H9 (cell line): ENCODE data around the gene ETFA. TPM values are rescaled to one million over a fixed set of nuclear protein-coding genes. Genes with fewer than 3 reads are reported as not detected.

ENCODE experiments used
- DNase-seq: peaks from one replicate; pipeline ENCODE4 v3.0.0-alpha.2; 2017
- H2AFZ ChIP-seq: one replicate; pipeline ENCODE4 v1.6.1; 2013; ENCODE audit warnings: mild to moderate bottlenecking, low read length, control low read depth, moderate library complexity
- H2AK5ac ChIP-seq: 2 replicates; pipeline ENCODE4 v1.6.1; 2013; ENCODE audit warnings: low read length, control low read depth, mixed read lengths; ENCODE audit not compliant: insufficient read length
- H2BK120ac ChIP-seq: one replicate; pipeline ENCODE4 v1.6.1; 2013; ENCODE audit warnings: low read depth, mild to moderate bottlenecking, low read length, control low read depth, inconsistent platforms; ENCODE audit not compliant: poor library complexity, severe bottlenecking
- H2BK12ac ChIP-seq: 2 replicates; pipeline ENCODE4 v1.6.1; 2013; ENCODE audit warnings: low read length, control low read depth, mixed read lengths, low read depth; ENCODE audit not compliant: insufficient read length
- H2BK15ac ChIP-seq: 2 replicates; pipeline ENCODE4 v1.6.1; 2013; ENCODE audit warnings: low read depth, low read length, control low read depth
- H2BK20ac ChIP-seq: one replicate; pipeline ENCODE4 v1.6.1; 2013; ENCODE audit warnings: low read depth, mild to moderate bottlenecking, low read length, control low read depth, inconsistent platforms; ENCODE audit not compliant: poor library complexity, severe bottlenecking
- H2BK5ac ChIP-seq: 2 replicates; pipeline ENCODE4 v1.6.1; 2013; ENCODE audit warnings: low read length, control low read depth, mixed read lengths; ENCODE audit not compliant: insufficient read length
- H3K14ac ChIP-seq: 2 replicates; pipeline ENCODE4 v1.6.1; 2013; ENCODE audit warnings: low read length, control low read depth; ENCODE audit not compliant: insufficient read depth
- H3K18ac ChIP-seq: 2 replicates; pipeline ENCODE4 v1.6.1; 2013; ENCODE audit warnings: low read depth, mild to moderate bottlenecking, mixed read lengths, low read length, control low read depth; ENCODE audit not compliant: insufficient read length
- H3K23ac ChIP-seq: 2 replicates; pipeline ENCODE4 v1.6.1; 2013; ENCODE audit warnings: low read length, control low read depth, mixed read lengths, low read depth; ENCODE audit not compliant: insufficient read length
- H3K23me2 ChIP-seq: 2 replicates; pipeline ENCODE4 v1.6.1; 2013; ENCODE audit warnings: low read depth, mild to moderate bottlenecking, mixed read lengths, low read length, control low read depth; ENCODE audit not compliant: insufficient read length, poor library complexity, severe bottlenecking
- H3K27ac ChIP-seq: 2 replicates; pipeline ENCODE4 v1.5.1; 2013; ENCODE audit warnings: low read length, control low read depth, mixed read lengths, low read depth; ENCODE audit not compliant: insufficient read length
- H3K27me3 ChIP-seq: 2 replicates; pipeline ENCODE4 v1.6.1; 2013; ENCODE audit warnings: low read length, control low read depth, inconsistent platforms; ENCODE audit not compliant: insufficient read depth
- H3K4ac ChIP-seq: 2 replicates; pipeline ENCODE4 v1.6.1; 2013; ENCODE audit warnings: low read depth, mild to moderate bottlenecking, control low read depth, inconsistent platforms, low read length, moderate library complexity
- H3K4me1 ChIP-seq: 2 replicates; pipeline ENCODE4 v1.6.1; 2013; ENCODE audit warnings: low read length, control low read depth, inconsistent platforms; ENCODE audit not compliant: insufficient read depth
- H3K4me2 ChIP-seq: 2 replicates; pipeline ENCODE4 v1.6.1; 2013; ENCODE audit warnings: low read length, control low read depth, mixed read lengths; ENCODE audit not compliant: insufficient read length, insufficient read depth
- H3K56ac ChIP-seq: 2 replicates; pipeline ENCODE4 v1.6.1; 2013; ENCODE audit warnings: low read depth, mild to moderate bottlenecking, mixed read lengths, low read length, control low read depth; ENCODE audit not compliant: insufficient read length
- H3K79me1 ChIP-seq: 2 replicates; pipeline ENCODE4 v1.6.1; 2013; ENCODE audit warnings: low read depth, mild to moderate bottlenecking, moderate library complexity, low read length, control low read depth, inconsistent platforms; ENCODE audit not compliant: insufficient read depth, poor library complexity, severe bottlenecking
- H3K79me2 ChIP-seq: 2 replicates; pipeline ENCODE4 v1.6.1; 2013; ENCODE audit warnings: low read length, control low read depth, inconsistent platforms; ENCODE audit not compliant: insufficient read depth
- H3K9ac ChIP-seq: 2 replicates; pipeline ENCODE4 v1.6.1; 2013; ENCODE audit warnings: low read length, control low read depth, mixed read lengths; ENCODE audit not compliant: insufficient read length; ENCODE audit errors: extremely low read depth
- H3K9me3 ChIP-seq: one replicate; pipeline ENCODE4 v1.6.1; 2013; ENCODE audit warnings: low read depth, low read length, inconsistent platforms; ENCODE audit not compliant: control insufficient read depth
- H3T11ph ChIP-seq: one replicate; pipeline ENCODE4 v1.6.1; 2013; ENCODE audit warnings: mild to moderate bottlenecking, low read length, control low read depth, inconsistent platforms
- H4K20me1 ChIP-seq: one replicate; pipeline ENCODE4 v1.6.1; 2013; ENCODE audit not compliant: control insufficient read depth, insufficient read length, insufficient read depth
- H4K5ac ChIP-seq: 2 replicates; pipeline ENCODE4 v1.6.1; 2013; ENCODE audit warnings: low read depth, mild to moderate bottlenecking, mixed read lengths, low read length, control low read depth; ENCODE audit not compliant: insufficient read length
- H4K8ac ChIP-seq: replicated peaks from 2 replicates; pipeline ENCODE4 v1.6.1; 2013; ENCODE audit warnings: low read length, control low read depth, mixed read lengths, low read depth; ENCODE audit not compliant: insufficient read length
- H4K91ac ChIP-seq: 2 replicates; pipeline ENCODE4 v1.6.1; 2013; ENCODE audit warnings: low read depth, mild to moderate bottlenecking, moderate library complexity, mixed read lengths, low read length, control low read depth; ENCODE audit not compliant: insufficient read length
- H3K27ac Mint-ChIP-seq, 3 experiments: 2 replicates in 2 of 3; 3 replicates in 1 of 3; pipeline ENCODE4 v1.8.0; 2020 to 2021; ENCODE audit warnings: mixed read lengths in 3 of 3, mild to moderate bottlenecking in 1 of 3, moderate library complexity in 1 of 3
- H3K27me3 Mint-ChIP-seq: 2 replicates; pipeline ENCODE4 v1.8.0; 2021; ENCODE audit warnings: low read depth, mild to moderate bottlenecking, moderate library complexity, mixed read lengths
- H3K36me3 Mint-ChIP-seq, 3 experiments: 2 replicates in 2 of 3; 3 replicates in 1 of 3; pipeline ENCODE4 v1.8.0; 2020 to 2021; ENCODE audit warnings: low read depth in 3 of 3, mixed read lengths in 3 of 3; ENCODE audit not compliant: insufficient read depth in 1 of 3
- H3K4me1 Mint-ChIP-seq, 2 experiments: 2 replicates each; pipeline ENCODE4 v1.8.0; 2020; ENCODE audit warnings: mixed read lengths in 2 of 2
- H3K4me3 Mint-ChIP-seq, 2 experiments: 2 replicates in 1 of 2; 3 replicates in 1 of 2; pipeline ENCODE4 v1.8.0; 2020 to 2021; ENCODE audit warnings: mild to moderate bottlenecking in 2 of 2, mixed read lengths in 2 of 2, moderate library complexity in 1 of 2
- H3K9me3 Mint-ChIP-seq, 2 experiments: 2 replicates in 1 of 2; 3 replicates in 1 of 2; pipeline ENCODE4 v1.8.0; 2020; ENCODE audit warnings: mild to moderate bottlenecking in 2 of 2, mixed read lengths in 2 of 2, moderate library complexity in 1 of 2
- CTCF ChIP-seq: fragments of 200-600 bp; sonication (generic); conservative IDR thresholded peaks from 3 replicates; pipeline ENCODE4 v1.8.0; 2021; ENCODE audit warnings: antibody characterized with exemption, mild to moderate bottlenecking
- WGBS: extraction: QIAGEN DNeasy Blood & Tissue Kit; methylation state at CpG from one replicate; pipeline ENCODE4 v1.1.7; 2013; ENCODE audit warnings: missing lambda C conversion rate, low lambda C conversion rate, mixed read lengths; ENCODE audit not compliant: insufficient read length; ENCODE audit errors: extremely low coverage; 5-methylcytosine and 5-hydroxymethylcytosine counted together
- total RNA-seq: library from RNA; stranded (reverse); gene quantifications from 2 replicates; pipeline ENCODE4 v1.2.1, GENCODE V29; 2021

The ETFA gene
- total RNA-seq, 1 experiment from 2014 or later: 109 TPM

GRCh38 chr15:76327191-76328105 is 16.2 kb upstream of the ETFA start:
- Histone ChIP-seq H3K18ac (no peak overlapping the region), H4K5ac (no peak overlapping the region), H3K56ac (no peak overlapping the region), H4K91ac (no peak overlapping the region), H3K79me1 (no peaks in the 10 kb centered on the region), H3K4me2 (no peak overlapping the region), H3K4ac (no peak overlapping the region), H3K14ac (no peak overlapping the region), H2AFZ (no peak overlapping the region), H4K8ac (no peak overlapping the region), H3K23me2 (no peaks in the 10 kb centered on the region), H3K9me3 (no peaks in the 10 kb centered on the region), H3K4me1 (no peaks in the 10 kb centered on the region), H3K23ac (no peak overlapping the region), H2BK120ac (no peak overlapping the region), H2BK12ac (no peak overlapping the region), H3K79me2 (no peaks in the 10 kb centered on the region), H3K27ac (no peak overlapping the region), H3T11ph (no peak overlapping the region), H2BK5ac (no peak overlapping the region), H2BK15ac (no peak overlapping the region), H3K27me3 (no peaks in the 10 kb centered on the region; the same call in 1 of the 2 replicates), H2BK20ac (no peak overlapping the region), H4K20me1 (no peaks in the 10 kb centered on the region), H2AK5ac (no peak overlapping the region), H3K9ac (no peak overlapping the region)
- Mint-ChIP-seq H3K27me3 (peaks cover 40% of the 10 kb centered on the region), H3K9me3 (no peaks in the 10 kb centered on the region), H3K4me1 (peaks cover 7% of the 10 kb centered on the region in 2 experiments), H3K27ac (no peak overlapping the region), H3K4me3 (no peak overlapping the region), H3K36me3 (no peaks in the 10 kb centered on the region)
- DNase-seq: no peak
- TF ChIP-seq CTCF: no peak
- no CpG with 5 or more reads among the region's 8 CpGs for WGBS
